HEK293 (cell line): ENCODE data around the gene PRKG1.

Source experiments
- CTCF ChIA-PET: fragments of 350-600 bp; formaldehyde crosslinking; extraction: SDS; loops from one replicate; lab custom pipeline; 2021; ENCODE audit warnings: antibody characterized with exemption; lab: Yijun Ruan, JAX
- POLR2A ChIA-PET: fragments of 300-600 bp; formaldehyde crosslinking; extraction: SDS; loops from one replicate; lab custom pipeline; 2020; ENCODE audit warnings: antibody characterized with exemption, inconsistent platforms; lab: Yijun Ruan, JAX
- H3K27ac ChIP-seq: fragments of 200-500 bp; sonication (Bioruptor generic); 2 replicates; pipeline ENCODE4 v1.5.1; 2014; ENCODE audit warnings: low read depth, low read length, control low read depth, inconsistent platforms; ENCODE audit errors: extremely low read depth
- H3K36me3 ChIP-seq, 2 experiments: fragments of 200-500 bp in 1 of 2; sonication (Bioruptor generic) in 1 of 2; 1 replicate in 1 of 2; 2 replicates in 1 of 2; pipeline ENCODE4 v1.5.1; 2014 to 2017; ENCODE audit warnings: inconsistent platforms in 2 of 2, low read length in 2 of 2; ENCODE audit not compliant: control insufficient read depth in 2 of 2, insufficient read depth in 1 of 2
- H3K4me1 ChIP-seq: fragments of 200-500 bp; sonication (Bioruptor generic); 2 replicates; pipeline ENCODE4 v1.5.1; 2014; ENCODE audit warnings: mild to moderate bottlenecking, low read length, inconsistent platforms; ENCODE audit not compliant: control insufficient read depth, insufficient read depth
- H3K4me3 ChIP-seq: 2 replicates; pipeline ENCODE4 v1.5.1; 2011; ENCODE audit warnings: low read depth, mild to moderate bottlenecking, control low read depth, low read length, moderate library complexity
- H3K9me3 ChIP-seq: fragments of 200-500 bp; sonication (Bioruptor generic); 2 replicates; pipeline ENCODE4 v1.5.1; 2014; ENCODE audit warnings: low read depth, low read length, inconsistent platforms; ENCODE audit not compliant: control insufficient read depth, insufficient read depth
- AEBP2 ChIP-seq: fragments of 450-650 bp; formaldehyde crosslinking; IDR thresholded peaks from 2 replicates; pipeline ENCODE4 v1.5.1; 2016; ENCODE audit warnings: missing biosample characterization, missing genetic modification characterization, borderline replicate concordance
- BCL11A ChIP-seq: fragments of 450-650 bp; formaldehyde crosslinking; IDR thresholded peaks from 2 replicates; pipeline ENCODE4 v1.5.1; 2016; ENCODE audit warnings: low read depth, missing biosample characterization, missing genetic modification characterization
- MYNN ChIP-seq: fragments of 450-650 bp; formaldehyde crosslinking; IDR thresholded peaks from 2 replicates; pipeline ENCODE4 v1.5.1; 2016; ENCODE audit warnings: missing biosample characterization, missing genetic modification characterization, borderline replicate concordance
- WT1 ChIP-seq: fragments of 450-650 bp; formaldehyde crosslinking; IDR thresholded peaks from 2 replicates; pipeline ENCODE4 v1.5.1; 2016; ENCODE audit warnings: missing biosample characterization, missing genetic modification characterization
- ZFP69B ChIP-seq: fragments of 450-650 bp; formaldehyde crosslinking; IDR thresholded peaks from 2 replicates; pipeline ENCODE4 v1.5.1; 2016; ENCODE audit warnings: missing biosample characterization, missing genetic modification characterization
- ZNF114 ChIP-seq: fragments of 450-650 bp; formaldehyde crosslinking; IDR thresholded peaks from 2 replicates; pipeline ENCODE4 v1.5.0; 2017; ENCODE audit warnings: missing biosample characterization, missing genetic modification characterization
- ZNF133 ChIP-seq: fragments of 450-650 bp; formaldehyde crosslinking; IDR thresholded peaks from 2 replicates; pipeline ENCODE4 v1.5.1; 2016; ENCODE audit warnings: missing biosample characterization, missing genetic modification characterization
- ZNF391 ChIP-seq: fragments of 450-650 bp; formaldehyde crosslinking; IDR thresholded peaks from 2 replicates; pipeline ENCODE4 v1.5.1; 2016; ENCODE audit warnings: low read depth, missing biosample characterization, missing genetic modification characterization, borderline replicate concordance
- ZNF423 ChIP-seq: fragments of 450-650 bp; formaldehyde crosslinking; IDR thresholded peaks from 2 replicates; pipeline ENCODE4 v1.5.1; 2016; ENCODE audit warnings: missing biosample characterization, missing genetic modification characterization
- ZNF473 ChIP-seq: fragments of 450-650 bp; formaldehyde crosslinking; IDR thresholded peaks from 2 replicates; pipeline ENCODE4 v1.5.1; 2017; ENCODE audit warnings: missing biosample characterization, missing genetic modification characterization
- ZNF518A ChIP-seq: fragments of 450-650 bp; formaldehyde crosslinking; conservative IDR thresholded peaks from 2 replicates; pipeline ENCODE4 v1.5.1; 2016; ENCODE audit warnings: low read depth, missing biosample characterization, missing genetic modification characterization
- ZNF530 ChIP-seq: fragments of 450-650 bp; formaldehyde crosslinking; IDR thresholded peaks from 2 replicates; pipeline ENCODE4 v1.5.1; 2016; ENCODE audit warnings: low read depth, missing biosample characterization, missing genetic modification characterization
- ZNF558 ChIP-seq: fragments of 450-650 bp; formaldehyde crosslinking; IDR thresholded peaks from 2 replicates; pipeline ENCODE4 v1.5.1; 2016; ENCODE audit warnings: missing biosample characterization, missing genetic modification characterization
- ZNF629 ChIP-seq: fragments of 450-650 bp; formaldehyde crosslinking; IDR thresholded peaks from 2 replicates; pipeline ENCODE4 v1.5.1; 2017; ENCODE audit warnings: missing biosample characterization, missing genetic modification characterization
- ZNF639 ChIP-seq: fragments of 450-650 bp; formaldehyde crosslinking; IDR thresholded peaks from 2 replicates; pipeline ENCODE4 v1.5.1; 2016; ENCODE audit warnings: missing biosample characterization, missing genetic modification characterization
- ZNF645 ChIP-seq: fragments of 450-650 bp; formaldehyde crosslinking; IDR thresholded peaks from 2 replicates; pipeline ENCODE4; 2016; ENCODE audit warnings: missing biosample characterization, missing genetic modification characterization
- ZNF658 ChIP-seq: fragments of 450-650 bp; formaldehyde crosslinking; IDR thresholded peaks from 2 replicates; pipeline ENCODE4; 2016; ENCODE audit warnings: missing biosample characterization, missing genetic modification characterization
- ZNF843 ChIP-seq: fragments of 450-650 bp; formaldehyde crosslinking; IDR thresholded peaks from 2 replicates; pipeline ENCODE4 v1.5.1; 2016; ENCODE audit warnings: missing biosample characterization, missing genetic modification characterization
- ZSCAN23 ChIP-seq: fragments of 450-650 bp; formaldehyde crosslinking; IDR thresholded peaks from 2 replicates; pipeline ENCODE4 v1.5.1; 2016; ENCODE audit warnings: missing biosample characterization, missing genetic modification characterization
- ZXDB ChIP-seq: fragments of 450-650 bp; formaldehyde crosslinking; IDR thresholded peaks from 2 replicates; pipeline ENCODE4 v1.5.1; 2016; ENCODE audit warnings: missing biosample characterization, missing genetic modification characterization

The PRKG1 gene

GRCh38 chr10:51708609-51709008, 634.3 kb downstream of the PRKG1 start (continued):
- TF ChIP-seq ZNF391 (tag by site-specific recombination) (no peak), ZNF639 (no peak)
- TF ChIP-seq, all 188 proteins: peak for 0

- ChIA-PET POLR2A (no interaction called here), CTCF (interaction anchor here (0.6 kb wide), 1 partner anchor 720 kb away, joined by 4 read pairs; no protein-coding TSS in a partner anchor)
- no peaks in the 10 kb centered on the region for H3K9me3 ChIP-seq
- no peaks in the 10 kb centered on the region for H3K36me3 ChIP-seq
- no peaks in the 10 kb centered on the region for H3K4me1 ChIP-seq
- TF ChIP-seq ZNF639 (no peak), ZNF658 (tag by site-specific recombination) (no peak), ZNF558 (tag by site-specific recombination) (no peak), ZNF843 (tag by site-specific recombination) (no peak), WT1 (tag by site-specific recombination) (no peak), ZNF645 (tag by site-specific recombination) (no peak), ZNF114 (tag by site-specific recombination) (no peak), ZNF473 (tag by site-specific recombination) (no peak), ZXDB (tag by site-specific recombination) (no peak), ZSCAN23 (no peak), AEBP2 (tag by site-specific recombination) (no peak), ZNF629 (no peak), ZNF518A (tag by site-specific recombination) (no peak), ZNF133 (tag by site-specific recombination) (no peak), ZNF530 (tag by site-specific recombination) (no peak), MYNN (tag by site-specific recombination) (no peak), ZFP69B (no peak), BCL11A (tag by site-specific recombination) (no peak), ZNF423 (tag by site-specific recombination) (no peak)
- H3K4me3 ChIP-seq: no peak overlapping the region
- no peak overlapping the region for H3K27ac ChIP-seq
These were observed 635.2 kb downstream of the PRKG1 start for GRCh38 chr10:51709324-51709972.
